Gastrocnemius medialis (tissue), 4 donors: ENCODE data around the gene ADRB2. TPM values are rescaled to one million over a fixed set of nuclear protein-coding genes. Genes with fewer than 3 reads are reported as not detected.

Experiments
- ATAC-seq, 2 donors: fragments of 150-250 bp; one replicate each; pipeline ENCODE4 v1.9.1; 2016
- DNase-seq, 2 donors: peaks; one replicate each; pipeline ENCODE4 v3.0.0-alpha.2; 2019
- H3K27ac ChIP-seq, 4 donors: fragments of 200-600 bp; sonication (generic); 1 replicate in 1 of 4; 2 replicates in 3 of 4; pipeline ENCODE4 v1.5.1; 2016 to 2018; ENCODE audit warnings: mild to moderate bottlenecking in 2 of 4, moderate library complexity in 1 of 4
- H3K27me3 ChIP-seq, 3 donors: fragments of 200-600 bp; sonication (generic) in 2 of 3; 1 replicate in 1 of 3; 2 replicates in 2 of 3; pipeline versions ENCODE4 v1.5.1 to v1.6.0; 2016 to 2019; ENCODE audit warnings: mild to moderate bottlenecking in 1 of 3, moderate library complexity in 1 of 3
- H3K36me3 ChIP-seq, 2 donors: fragments of 200-600 bp; sonication (generic) in 1 of 2; one replicate each; pipeline ENCODE4 v1.5.1; 2017 to 2018
- H3K4me1 ChIP-seq, 2 donors: fragments of 200-600 bp; sonication (generic) in 1 of 2; one replicate each; pipeline ENCODE4 v1.5.1; 2016 to 2017; ENCODE audit warnings: mild to moderate bottlenecking in 2 of 2
- H3K4me3 ChIP-seq, 4 donors: fragments of 200-600 bp; sonication (generic) in 3 of 4; 1 replicate in 1 of 4; 2 replicates in 3 of 4; pipeline ENCODE4 v1.5.1; 2016 to 2019; ENCODE audit warnings: mild to moderate bottlenecking in 2 of 4
- H3K9me3 ChIP-seq, 3 donors: fragments of 200-600 bp; sonication (generic) in 2 of 3; 1 replicate in 1 of 3; 2 replicates in 2 of 3; pipeline ENCODE4 v1.5.1; 2016 to 2019
- POLR2A ChIP-seq, 2 donors: fragments of 450-650 bp; IDR thresholded peaks; one replicate each; pipeline ENCODE4 v1.6.1; 2017; ENCODE audit warnings: antibody characterized with exemption in 2 of 2, mild to moderate bottlenecking in 2 of 2, moderate library complexity in 2 of 2
- in situ Hi-C, 4 donors: fragments of 200-750 bp; cut with MboI; loops; one replicate each; pipeline versions ENCODE4 v1.15.0 to v1.8.0; 2017; ENCODE audit warnings: low sequenced_read_pairs in 4 of 4
- intact Hi-C: fragments of 100-400 bp; cut with DNase I; formaldehyde crosslinking; loops from one replicate; pipeline ENCODE4 v1.15.1; 2023; ENCODE audit warnings: low total_unique reads
- total RNA-seq, 4 donors: library from RNA; depleted of rRNA; stranded (reverse); fragments of >200 nt; gene quantifications; one replicate each; pipeline versions ENCODE4 v1.1.0 to v1.2.3, GENCODE V29; 2016
- TF ChIP-seq, protein P1 (sequence below), 5 experiments: fragments of 450-650 bp in 3 of 5; fragments of 200-600 bp in 2 of 5; sonication (generic) in 2 of 5; IDR thresholded peaks in 4 of 5; conservative IDR thresholded peaks in 1 of 5; 1 replicate in 4 of 5; 2 replicates in 1 of 5; pipeline ENCODE4 v1.5.1; 2016 to 2019; ENCODE audit warnings: antibody characterized with exemption in 5 of 5, mild to moderate bottlenecking in 3 of 5, moderate library complexity in 3 of 5

The ADRB2 gene
- total RNA-seq, 4 donors from 2014 or later, result 4.2 to 17.3 (median 6.8) TPM

GRCh38 chr5:148781766-148782165 lies 44.6 kb upstream of the ADRB2 start:
- Histone ChIP-seq H3K4me3 (no peak overlapping the region), H3K4me1 (no peaks in the 10 kb centered on the region), H3K27ac (no peak overlapping the region), H3K9me3 (no peaks in the 10 kb centered on the region), H3K27me3 (no peaks in the 10 kb centered on the region), H3K36me3 (no peaks in the 10 kb centered on the region)
- ATAC-seq, result no peak
- in situ Hi-C loops (no loop called here), intact Hi-C loops (no loop called here)
- TF ChIP-seq, protein P1, sequence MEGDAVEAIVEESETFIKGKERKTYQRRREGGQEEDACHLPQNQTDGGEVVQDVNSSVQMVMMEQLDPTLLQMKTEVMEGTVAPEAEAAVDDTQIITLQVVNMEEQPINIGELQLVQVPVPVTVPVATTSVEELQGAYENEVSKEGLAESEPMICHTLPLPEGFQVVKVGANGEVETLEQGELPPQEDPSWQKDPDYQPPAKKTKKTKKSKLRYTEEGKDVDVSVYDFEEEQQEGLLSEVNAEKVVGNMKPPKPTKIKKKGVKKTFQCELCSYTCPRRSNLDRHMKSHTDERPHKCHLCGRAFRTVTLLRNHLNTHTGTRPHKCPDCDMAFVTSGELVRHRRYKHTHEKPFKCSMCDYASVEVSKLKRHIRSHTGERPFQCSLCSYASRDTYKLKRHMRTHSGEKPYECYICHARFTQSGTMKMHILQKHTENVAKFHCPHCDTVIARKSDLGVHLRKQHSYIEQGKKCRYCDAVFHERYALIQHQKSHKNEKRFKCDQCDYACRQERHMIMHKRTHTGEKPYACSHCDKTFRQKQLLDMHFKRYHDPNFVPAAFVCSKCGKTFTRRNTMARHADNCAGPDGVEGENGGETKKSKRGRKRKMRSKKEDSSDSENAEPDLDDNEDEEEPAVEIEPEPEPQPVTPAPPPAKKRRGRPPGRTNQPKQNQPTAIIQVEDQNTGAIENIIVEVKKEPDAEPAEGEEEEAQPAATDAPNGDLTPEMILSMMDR (IDR thresholded peaks at IDR 0.05 in 4 of 5, conservative IDR thresholded peaks at IDR 0.05 in 1 of 5), result no peak
- no peak for TF ChIP-seq POLR2A (IDR thresholded peaks at IDR 0.05)
- DNase-seq, result no peak

- TF ChIP-seq POLR2A (IDR thresholded peaks at IDR 0.05), result no peak
- TF ChIP-seq, protein P1 (IDR thresholded peaks at IDR 0.05 in 4 of 5, conservative IDR thresholded peaks at IDR 0.05 in 1 of 5), result no peak
- ATAC-seq (no peak), DNase-seq (no peak)
- Histone ChIP-seq H3K4me1 (no peaks in the 10 kb centered on the region), H3K36me3 (no peaks in the 10 kb centered on the region), H3K27me3 (no peaks in the 10 kb centered on the region), H3K4me3 (no peak overlapping the region), H3K9me3 (no peaks in the 10 kb centered on the region), H3K27ac (no peak overlapping the region)
- intact Hi-C loops, result no loop called here
- in situ Hi-C loops, result no loop called here
Observed at GRCh38 chr5:148785223-148785622, 41.2 kb upstream of the ADRB2 start.

GRCh38 chr5:148786456-148786855 lies 40.0 kb upstream of the ADRB2 start:
- ATAC-seq, result no peak
- intact Hi-C loops, result no loop called here
- Histone ChIP-seq H3K9me3 (no peaks in the 10 kb centered on the region), H3K4me3 (no peak overlapping the region), H3K4me1 (no peaks in the 10 kb centered on the region), H3K27me3 (no peaks in the 10 kb centered on the region), H3K36me3 (no peaks in the 10 kb centered on the region), H3K27ac (no peak overlapping the region)
- in situ Hi-C loops, result no loop called here
- DNase-seq, result no peak
- no peak for TF ChIP-seq POLR2A (IDR thresholded peaks at IDR 0.05)
- TF ChIP-seq, protein P1 (IDR thresholded peaks at IDR 0.05 in 4 of 5, conservative IDR thresholded peaks at IDR 0.05 in 1 of 5), result no peak

DNA sequence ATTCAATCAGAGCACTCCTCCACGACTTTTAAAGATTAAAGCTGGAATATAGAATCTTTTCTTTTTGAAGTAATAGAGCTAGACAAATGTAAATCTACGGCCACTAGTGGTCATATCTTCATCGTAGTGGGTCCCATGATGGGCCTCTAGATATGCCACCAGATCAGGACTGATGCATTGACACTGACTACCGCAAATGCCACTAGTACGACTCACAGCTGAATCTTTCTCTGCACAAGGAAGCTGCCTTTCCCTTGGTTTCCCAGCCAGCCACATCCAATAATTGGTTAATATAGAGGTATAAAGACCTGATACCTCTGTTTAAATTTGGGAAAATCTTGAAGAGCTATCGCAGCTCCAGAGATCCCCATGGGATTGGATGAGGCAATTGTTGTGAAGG lies 37.8 kb upstream of the ADRB2 start:
- no peak for TF ChIP-seq POLR2A (IDR thresholded peaks at IDR 0.05)
- TF ChIP-seq, protein P1 (IDR thresholded peaks at IDR 0.05 in 4 of 5, conservative IDR thresholded peaks at IDR 0.05 in 1 of 5), result no peak
- Histone ChIP-seq H3K4me3 (no peak overlapping the region), H3K27me3 (no peaks in the 10 kb centered on the region), H3K27ac (no peak overlapping the region), H3K4me1 (no peaks in the 10 kb centered on the region), H3K9me3 (no peaks in the 10 kb centered on the region), H3K36me3 (no peaks in the 10 kb centered on the region)
- in situ Hi-C loops, result no loop called here
- ATAC-seq (no peak), DNase-seq (no peak)
- intact Hi-C loops, result no loop called here
